ENCODE measurements around the gene MRC1.

MRC1 gene

DNA sequence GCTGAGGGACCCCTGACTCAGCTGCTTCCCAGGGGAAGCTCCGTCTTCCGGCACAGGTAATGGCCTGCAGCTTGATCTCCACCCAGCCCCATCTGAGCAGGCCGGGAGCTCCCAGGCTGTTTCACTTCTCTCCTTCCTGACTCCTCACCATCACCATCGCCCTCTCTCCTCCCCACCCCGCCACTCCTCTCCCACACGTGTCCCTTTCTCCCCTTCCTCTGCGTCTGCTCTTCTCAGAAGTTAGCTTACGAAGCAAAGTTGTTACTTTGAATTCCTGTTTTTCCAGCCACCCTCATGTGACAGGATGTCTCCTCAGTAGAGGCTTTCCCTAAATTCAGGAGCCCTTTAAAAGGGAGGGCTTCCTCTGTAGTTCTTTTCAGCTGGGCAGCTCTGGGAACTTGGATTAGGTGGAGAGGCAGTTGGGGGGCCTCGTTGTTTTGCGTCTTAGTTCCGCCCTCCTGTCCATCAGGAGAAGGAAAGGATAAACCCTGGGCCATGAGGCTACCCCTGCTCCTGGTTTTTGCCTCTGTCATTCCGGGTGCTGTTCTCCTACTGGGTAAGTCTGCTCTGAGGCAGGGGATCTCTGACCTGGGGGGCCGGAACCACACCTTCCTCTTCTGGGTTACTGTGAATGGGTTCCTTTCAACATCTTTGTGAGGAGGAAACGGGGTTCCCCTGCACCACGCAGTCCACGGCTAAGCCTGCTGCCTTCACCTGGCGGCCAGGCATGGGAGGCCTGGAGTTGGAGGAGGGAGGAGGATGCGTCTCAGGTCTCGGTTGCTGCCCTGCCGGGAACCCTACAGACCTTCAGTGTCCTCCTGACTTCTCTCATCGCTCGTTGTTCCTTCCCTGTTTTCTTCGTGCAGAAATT, at the start of gene MRC1:
MRC1 (plus strand) TSS at position 378 of the 871 bp plus-strand sequence; CDS start at position 496, 118 bp downstream.
- DNase-seq (ENCODE audit: low read depth in 2 of 2): no peak

DNA sequence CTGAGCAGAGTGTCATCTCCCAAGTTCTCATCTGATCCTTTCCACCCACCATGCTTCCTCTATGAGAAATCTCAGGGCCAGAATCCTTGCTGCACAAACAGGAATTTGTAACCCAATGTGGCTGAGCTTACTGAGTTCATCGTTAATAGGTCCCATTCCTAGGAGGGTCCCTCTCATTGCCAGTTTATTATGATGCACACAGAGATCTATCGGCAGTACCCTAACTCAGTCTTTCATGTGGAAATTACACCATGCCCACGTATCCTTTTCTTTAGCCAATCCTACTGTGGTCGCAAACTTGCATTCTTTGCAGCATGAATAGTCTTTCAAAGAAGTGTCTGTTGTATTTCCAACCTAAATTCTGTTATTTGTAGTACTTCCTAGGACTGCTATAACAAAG, 45.0 kb upstream of the MRC1 start:
- no peak for DNase-seq (ENCODE audit: low read depth in 2 of 2)

DNA sequence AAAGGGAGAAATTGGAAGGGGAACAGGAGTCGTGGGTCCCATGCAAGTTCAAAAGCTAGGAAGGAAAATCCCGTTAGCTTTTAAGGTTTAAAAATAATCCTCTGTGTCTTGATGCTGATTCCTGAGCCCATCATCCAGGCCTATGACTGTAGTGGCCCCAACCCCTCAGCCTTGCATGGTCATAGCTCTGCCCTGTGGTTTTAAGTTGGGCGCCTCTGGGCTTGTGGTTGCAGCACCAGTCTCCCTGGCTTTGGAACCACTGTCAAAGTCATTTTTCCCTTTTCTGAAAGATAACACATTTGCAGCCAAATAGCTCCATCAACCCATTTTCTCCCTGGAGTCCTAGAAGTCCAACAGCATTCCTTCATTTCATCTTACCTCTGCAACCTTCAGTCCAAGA, 43.5 kb upstream of the MRC1 start:
- no peak for DNase-seq (ENCODE audit: low read depth in 2 of 2)

DNA sequence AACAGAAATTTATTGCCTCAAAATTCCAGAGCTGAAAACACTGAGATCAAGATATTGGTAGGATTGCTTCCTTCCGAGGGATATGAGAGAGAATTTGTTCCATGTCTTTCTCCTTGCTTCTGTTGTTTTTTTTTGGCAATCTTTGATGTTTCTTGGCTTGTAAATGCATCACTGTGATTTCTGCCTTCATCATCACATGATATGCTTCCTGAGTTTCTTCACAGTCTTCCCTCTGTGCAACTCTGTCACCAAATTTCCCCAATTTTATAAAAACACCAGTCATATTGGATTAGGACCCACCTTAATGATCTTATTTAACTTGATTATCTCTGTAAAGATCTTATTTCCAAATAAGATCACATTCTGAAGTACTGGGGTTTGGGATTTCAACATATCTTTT, 42.4 kb upstream of the MRC1 start:
- DNase-seq (ENCODE audit: low read depth in 2 of 2): no peak

DNA sequence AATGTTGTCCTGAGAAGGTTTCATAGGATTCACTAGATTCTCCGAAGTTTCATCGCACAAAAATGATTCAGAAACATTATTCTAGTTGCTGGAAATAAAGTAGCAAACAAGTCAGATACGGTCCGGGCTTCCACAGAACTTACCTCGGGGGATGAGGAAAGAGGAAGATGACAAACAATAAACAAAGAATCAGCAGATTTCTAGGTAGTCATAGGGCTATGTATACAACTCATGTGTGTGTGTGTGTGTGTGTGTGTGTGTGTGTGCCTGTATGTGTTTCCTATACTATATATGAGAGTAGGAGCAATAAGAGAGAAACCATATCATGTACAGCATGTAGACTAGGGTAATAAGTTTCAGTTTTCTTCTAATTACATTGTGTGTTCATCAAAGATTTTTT, 40.7 kb upstream of the MRC1 start:
- no peak for DNase-seq (ENCODE audit: low read depth in 2 of 2)

DNA sequence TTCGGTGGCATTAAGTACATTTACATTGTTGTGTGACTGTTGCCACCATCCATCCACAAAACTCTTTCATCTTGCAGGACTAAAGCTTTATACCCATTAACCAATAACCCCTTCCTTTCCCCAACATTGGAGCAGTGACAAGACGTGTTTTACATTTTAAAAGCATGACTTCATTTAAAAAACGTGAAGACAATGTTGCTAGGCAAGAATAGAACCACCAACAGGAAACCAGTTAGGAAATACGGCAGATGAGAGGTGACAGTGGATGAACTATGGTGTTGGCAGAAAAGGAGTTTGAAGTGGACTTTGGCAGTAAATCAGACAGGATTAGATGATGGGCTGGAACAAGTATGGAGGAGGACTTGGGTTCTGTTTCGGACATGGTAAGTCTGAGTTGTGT, 40.2 kb upstream of the MRC1 start:
- no peak for DNase-seq (ENCODE audit: low read depth in 2 of 2)

DNA sequence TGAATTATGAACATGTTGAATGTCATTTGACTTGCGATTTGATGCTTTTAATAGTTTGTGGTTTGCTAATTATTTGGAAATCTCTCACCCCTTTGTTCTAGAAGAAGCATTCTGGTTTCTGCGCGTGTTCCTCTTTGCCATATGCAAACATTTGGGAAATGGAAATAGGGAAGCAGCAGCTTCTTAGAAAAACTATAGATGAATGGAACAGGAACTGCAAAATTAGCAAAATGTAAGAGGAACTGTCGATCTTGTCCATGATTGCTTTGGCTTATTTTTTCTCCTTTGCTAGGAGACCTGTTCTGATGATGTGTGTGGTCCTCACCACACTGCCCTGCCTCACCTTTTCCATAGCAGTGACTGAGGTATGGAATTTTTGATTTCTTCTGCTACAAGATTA, 38.1 kb upstream of the MRC1 start:
- DNase-seq (ENCODE audit: low read depth in 2 of 2): no peak

DNA sequence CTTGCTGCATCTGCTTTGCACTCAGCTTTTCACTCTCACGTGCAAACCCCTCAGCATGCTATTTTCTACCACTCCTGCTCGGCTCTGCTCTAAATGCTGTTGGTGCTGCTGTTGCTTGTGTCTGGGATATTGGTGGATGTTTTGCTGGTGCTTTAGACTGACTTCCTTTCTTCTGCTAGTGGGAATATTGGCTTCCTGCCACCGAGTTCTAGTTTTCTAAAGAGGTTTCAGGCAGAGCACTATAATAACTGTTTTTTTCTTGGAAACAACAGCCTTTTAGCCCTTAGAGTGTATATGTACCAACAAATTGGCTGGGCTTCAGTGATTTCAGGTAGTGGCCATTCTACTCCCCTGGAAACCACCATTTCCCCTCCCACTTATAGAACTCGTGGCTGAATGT, 29.4 kb upstream of the MRC1 start:
- no peak for DNase-seq (ENCODE audit: low read depth in 2 of 2)

DNA sequence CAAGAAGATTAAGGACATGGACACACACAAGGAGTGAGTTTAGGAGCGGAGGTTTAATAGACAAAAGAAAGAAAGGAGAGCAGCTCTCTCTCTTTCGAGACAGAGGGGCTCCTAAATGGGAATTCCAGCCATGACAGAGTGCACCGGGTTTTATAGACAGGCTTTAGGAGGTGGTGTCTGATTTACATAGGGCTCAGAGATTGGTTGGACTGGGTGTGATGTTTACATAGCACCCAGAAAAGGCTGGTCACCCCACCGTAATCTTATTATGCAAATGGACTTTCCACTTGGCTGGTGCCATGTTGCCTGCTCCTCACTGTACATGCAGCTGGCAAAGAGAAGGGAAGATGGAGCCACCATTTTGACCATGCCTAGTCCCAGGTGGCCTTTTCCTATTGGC, 28.4 kb upstream of the MRC1 start:
- no peak for DNase-seq (ENCODE audit: low read depth in 2 of 2)

DNA sequence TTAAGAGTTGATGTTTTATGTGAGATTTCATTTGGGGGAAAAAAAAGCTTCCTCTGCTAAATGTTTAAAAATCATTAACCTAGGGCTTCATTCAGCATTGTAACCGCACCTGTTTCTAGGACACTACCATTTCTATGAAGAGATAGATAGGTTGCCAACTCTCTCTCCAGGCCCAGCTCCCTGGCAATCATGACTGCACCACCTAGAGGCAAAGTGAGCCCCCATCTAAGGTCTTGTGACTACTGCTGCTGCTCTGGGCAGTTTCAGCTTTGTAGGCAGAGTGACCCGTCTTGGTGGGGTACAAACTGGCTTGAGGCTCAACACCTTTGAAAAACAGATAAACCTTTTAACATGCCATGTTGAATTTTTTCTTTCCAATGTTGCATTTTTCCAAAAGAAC, 27.3 kb upstream of the MRC1 start:
- no peak for DNase-seq (ENCODE audit: low read depth in 2 of 2)

DNA sequence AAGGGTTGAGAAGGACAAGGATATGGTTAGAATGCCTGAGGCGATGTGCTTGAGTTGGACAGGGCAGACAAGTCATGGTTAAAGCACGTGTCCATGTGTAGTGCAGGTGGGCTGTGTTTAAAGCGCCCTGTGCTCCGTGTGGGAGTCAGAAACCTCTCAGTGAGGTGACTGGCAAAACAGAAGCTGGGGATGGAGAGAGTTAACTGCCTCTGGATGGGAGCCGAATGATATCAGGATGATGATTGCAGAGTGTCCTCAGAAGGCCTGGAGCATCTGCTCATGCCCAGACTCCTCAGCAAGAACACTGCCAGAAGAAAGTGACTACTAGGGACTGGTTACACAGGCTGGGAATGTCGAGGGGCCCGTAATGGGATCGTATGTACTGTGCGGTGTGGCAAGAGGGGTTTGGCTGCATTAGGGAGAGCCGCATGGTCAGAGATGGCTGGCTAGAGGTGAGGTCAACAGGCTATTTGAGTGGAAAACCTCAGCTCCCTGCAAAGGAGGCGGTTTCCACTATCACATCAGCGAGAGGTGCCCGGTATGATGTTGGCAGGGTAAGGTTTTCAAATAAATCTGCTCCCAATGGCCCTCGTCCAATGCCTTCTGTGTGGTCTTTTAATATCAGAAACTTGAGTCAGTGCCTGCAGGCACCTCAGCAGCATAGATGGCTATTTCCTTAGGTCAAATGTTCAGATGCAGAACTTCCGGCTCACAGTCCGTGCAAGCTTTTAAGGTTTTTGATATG, 26.1 kb upstream of the MRC1 start:
- DNase-seq (ENCODE audit: low read depth in 2 of 2): no peak

DNA sequence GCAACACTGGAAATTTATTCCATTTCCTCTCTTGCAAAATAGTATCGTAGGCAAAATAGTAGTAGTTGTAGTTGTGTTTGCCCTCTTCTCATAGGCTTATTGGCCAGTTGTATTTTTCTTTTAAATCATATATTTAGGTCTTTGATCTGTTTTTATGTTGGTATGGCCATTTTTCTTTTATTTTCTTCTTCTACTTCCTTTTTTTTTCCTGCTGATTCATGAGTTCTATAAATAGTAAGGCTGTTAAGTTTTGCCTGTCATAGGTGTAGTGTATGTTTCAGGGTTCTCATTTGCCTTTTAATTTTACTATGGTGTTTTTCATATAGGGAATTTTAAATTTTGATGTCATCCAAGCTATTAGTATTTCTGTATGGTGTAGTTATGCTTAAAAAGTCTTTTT, 25.4 kb upstream of the MRC1 start:
- no peak for DNase-seq (ENCODE audit: low read depth in 2 of 2)

DNA sequence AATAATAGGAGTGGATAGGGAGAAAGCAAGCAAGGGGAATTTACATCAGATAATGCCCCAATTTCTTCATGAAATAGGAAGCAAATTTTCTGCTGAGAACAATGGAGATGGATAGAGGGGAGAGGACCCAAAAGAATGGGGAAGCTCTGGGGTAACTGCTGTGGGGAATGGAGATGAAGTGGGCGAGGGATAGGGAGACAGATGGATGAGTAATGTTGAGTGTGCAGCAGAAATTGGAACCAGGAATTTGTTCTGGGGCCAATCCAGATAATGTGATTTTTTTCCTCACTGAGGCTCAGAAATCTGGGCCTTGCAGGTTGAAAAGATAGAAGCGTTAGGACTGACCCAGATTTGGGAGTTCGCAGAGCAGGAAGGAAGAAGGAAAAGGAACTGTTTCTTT, 24.5 kb upstream of the MRC1 start:
- no peak for DNase-seq (ENCODE audit: low read depth in 2 of 2)

DNA sequence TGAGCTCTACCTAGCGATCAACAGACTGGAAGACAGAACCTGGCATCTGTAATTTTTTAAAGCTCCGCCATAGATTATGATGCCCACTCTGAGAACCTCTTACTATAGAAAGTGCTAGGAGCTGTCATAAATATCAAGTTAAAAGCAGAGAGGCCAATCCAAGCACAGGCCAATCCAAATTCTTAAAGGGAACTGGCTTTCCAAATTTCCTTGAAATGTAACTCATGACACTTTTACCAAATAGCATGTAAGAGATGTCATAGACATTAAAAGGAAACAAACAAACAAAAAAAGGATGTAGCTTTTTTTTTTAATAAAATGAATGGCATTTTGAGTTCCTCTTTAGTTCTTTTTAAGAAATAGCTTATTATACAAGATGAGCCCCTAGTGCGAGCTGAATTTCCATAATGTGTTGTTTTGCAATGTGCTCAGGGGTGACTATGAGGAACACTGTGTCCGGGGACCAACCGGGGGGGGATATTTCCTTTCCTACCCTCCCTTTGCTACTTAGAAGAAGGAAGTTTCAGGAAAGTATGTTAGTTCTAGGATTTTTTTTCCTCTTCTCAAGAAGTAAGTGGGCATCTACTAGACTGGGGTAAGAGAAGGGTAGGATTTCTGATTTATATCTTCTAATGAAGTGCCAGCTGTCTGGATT, 23.7 kb upstream of the MRC1 start:
- no peak for DNase-seq (ENCODE audit: low read depth in 2 of 2)

DNA sequence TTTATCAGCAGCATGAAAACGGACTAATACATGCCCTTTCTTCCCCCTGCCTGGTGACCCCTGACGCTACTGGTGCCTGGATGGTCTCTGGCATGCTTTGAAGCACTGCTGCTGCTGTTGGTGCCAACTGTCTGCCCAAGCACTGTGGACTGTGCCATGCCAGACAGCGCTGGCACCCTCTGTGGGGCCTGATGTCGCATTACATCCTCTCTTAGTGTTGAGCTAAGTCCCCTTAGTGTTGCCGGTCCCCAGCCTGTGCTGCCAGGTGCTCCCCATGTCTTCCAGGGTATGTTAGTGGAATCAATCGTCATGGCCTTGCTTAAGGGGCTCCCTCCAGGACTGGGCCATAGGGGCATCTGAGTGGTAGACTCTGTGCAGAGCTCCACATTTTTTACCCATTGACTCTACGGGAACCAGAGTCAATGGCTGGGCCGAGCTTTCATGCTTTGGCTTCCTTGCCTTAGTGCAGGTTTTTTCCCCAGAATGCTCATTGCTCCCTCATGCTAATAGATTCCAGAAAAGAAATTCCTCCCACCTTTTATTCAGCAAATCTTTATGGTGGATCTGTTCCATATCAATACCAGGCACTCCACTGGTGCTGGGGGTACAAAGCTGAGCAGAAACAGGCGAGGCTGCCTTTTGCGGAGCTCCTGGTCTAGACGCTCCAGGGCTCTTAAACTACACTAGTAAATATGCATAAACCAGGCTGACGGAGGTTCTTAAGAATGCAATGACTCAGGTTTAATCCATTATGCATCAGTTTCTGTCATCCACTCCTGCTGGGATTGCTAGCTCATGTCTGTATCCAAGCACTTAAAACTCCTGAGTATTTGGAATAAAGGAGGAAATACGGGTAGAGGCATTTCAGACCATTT, 21.8 kb upstream of the MRC1 start:
- no peak for DNase-seq (ENCODE audit: low read depth in 2 of 2)

DNA sequence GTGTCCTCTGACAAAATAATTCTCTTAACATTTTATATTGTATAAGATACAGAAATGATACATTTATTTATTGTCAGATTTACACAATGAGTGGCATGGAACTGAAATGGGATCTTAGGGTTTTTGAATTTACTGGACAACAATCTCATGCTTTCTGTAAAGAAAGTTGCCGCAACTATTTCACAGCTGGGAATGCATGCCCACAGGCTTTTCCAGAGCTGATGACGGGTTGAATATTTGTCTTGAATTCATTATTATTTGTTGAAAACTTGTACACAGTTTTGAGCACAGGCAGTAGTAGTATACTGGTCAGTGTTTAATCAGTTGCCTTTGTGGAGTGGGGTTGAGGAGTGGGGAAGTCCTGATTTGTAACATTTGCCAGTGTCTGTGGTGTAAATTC, 20.5 kb upstream of the MRC1 start:
- DNase-seq (ENCODE audit: low read depth in 2 of 2): no peak

DNA sequence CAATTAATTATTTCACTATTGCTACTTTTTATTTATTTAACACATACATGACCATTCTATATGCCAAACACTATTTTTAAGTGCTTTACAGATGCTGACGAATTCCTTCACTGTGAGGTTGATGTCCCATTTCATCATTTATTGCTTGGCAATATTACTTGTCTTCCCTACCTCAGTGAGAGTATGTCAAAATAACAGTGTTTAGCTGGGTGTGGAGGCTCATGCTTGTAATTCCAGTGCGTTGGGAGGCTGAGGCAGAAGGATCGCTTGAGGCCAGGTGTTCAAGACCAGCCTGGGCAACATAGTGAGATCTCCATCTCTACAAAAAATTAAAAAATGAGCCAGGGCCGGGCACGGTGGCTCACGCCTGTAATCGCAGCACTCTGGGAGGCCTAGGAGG, 19.8 kb upstream of the MRC1 start:
- no peak for DNase-seq (ENCODE audit: low read depth in 2 of 2)

DNA sequence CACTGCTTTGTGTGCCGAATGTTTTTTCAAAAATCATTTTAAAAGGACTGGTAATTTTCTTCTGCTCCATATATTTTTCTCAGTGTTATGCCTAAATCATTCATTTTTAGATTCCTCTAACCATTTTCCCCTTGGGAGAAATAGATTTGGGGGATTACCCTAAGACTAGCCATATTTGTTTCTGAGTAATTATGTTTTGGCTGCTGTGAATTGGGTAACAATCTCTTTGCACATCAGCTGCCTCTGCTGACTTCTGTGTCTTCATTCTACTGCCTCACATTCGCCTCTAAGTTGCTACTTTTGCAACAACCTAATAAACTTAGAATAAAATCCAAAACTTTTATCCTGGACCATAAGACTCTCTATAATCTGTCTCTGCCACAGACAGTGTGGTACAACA, 18.5 kb upstream of the MRC1 start:
- no peak for DNase-seq (ENCODE audit: low read depth in 2 of 2)

DNA sequence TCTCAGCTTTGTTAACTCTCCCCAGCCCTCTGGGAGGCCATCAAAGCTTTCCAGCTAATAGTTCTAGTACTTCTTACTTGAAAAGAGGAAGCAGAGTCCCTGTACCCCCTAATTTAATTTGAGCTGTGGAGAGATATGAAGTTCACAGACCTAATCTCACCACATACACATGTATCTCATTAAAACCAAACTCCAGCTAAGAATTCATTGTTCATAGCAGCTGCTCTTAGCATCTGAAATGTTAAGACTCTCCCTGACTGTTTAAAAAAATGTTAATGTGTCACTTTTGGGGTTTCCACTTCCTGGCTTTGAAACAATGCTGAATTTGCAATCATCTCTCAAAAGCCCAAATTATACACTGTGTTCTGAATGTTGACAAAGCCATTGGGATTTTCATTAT, 16.2 kb upstream of the MRC1 start:
- no peak for DNase-seq (ENCODE audit: low read depth in 2 of 2)

DNA sequence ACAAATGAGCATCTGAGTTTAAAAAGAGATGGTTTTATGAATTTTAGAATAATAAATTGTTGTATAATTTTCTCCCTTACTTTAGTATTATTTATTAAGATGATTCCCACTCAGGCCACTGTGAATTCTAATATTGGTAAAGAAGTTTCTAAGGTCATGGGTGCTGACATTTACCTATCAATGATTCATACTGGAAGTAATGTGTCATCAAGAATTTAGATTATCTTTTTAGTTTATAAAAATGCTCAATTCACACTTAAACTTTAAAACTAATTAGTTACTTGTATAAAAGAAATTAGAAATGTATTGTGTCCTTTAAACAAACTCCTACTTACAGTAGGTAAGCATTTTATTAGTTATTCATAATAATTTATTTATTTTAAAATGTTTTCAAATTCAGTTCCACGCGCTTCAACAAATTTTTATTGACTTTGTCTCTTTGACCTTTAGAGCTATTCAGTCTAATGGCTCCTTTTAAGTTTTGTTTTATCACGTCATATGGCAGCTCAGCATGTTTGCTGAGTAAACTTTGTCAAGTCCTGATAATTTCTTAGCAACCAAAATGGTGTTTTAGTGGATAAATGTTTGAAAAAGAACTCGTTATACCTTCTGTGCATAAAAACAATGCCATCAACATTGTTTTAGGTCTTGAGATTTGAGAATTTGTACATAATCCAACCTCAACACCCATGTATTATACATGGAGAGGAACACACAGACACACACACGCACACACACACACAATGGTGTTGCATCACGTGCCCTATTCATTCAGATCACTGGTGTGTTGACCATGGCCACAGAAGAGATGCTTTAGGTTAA, 15.1 kb upstream of the MRC1 start:
- no peak for DNase-seq (ENCODE audit: low read depth in 2 of 2)

DNA sequence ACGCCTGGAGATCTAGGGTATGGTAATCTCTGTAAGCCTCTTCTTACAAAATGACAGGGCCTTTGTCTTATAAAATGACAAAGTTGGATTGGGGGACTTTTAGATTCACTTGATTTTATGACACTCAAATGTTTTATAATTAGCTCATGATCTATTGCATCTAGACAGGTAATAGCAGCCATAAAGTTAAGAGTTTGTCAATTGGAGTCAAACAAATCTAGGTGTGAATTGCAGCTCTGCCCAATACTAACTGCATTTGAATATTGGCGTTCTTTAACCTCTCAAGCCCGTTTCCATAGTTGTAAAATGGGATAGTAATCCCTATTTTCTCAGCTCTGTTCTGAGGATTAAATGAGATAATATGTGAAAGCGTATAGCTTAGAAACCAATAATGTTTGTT, 14.1 kb upstream of the MRC1 start:
- no peak for DNase-seq (ENCODE audit: low read depth in 2 of 2)

All from stimulated activated CD8-positive, alpha-beta memory T cell treated with anti-CD3 and anti-CD28 coated beads, Interleukin-15, amount 100 ng/mL, for 4 hours (primary cell).